Neural cell (in vitro differentiated cells): ENCODE data around the gene RNF34.

Source experiments
- EP300 ChIP-seq: fragments of 450-650 bp; conservative IDR thresholded peaks from 2 replicates; pipeline ENCODE4 v1.6.1; 2014; ENCODE audit warnings: antibody characterized with exemption, mild to moderate bottlenecking, moderate library complexity; ENCODE audit not compliant: poor library complexity, severe bottlenecking
- EZH2 ChIP-seq: fragments of 200-600, 300-800 bp; shearing (Covaris generic), sonication (generic); IDR thresholded peaks from 2 replicates; pipeline ENCODE4 v1.6.1; 2014; ENCODE audit warnings: antibody characterized with exemption, low read length, borderline replicate concordance, mild to moderate bottlenecking; ENCODE audit not compliant: insufficient read depth, poor library complexity, severe bottlenecking
- TF ChIP-seq, protein P1 (sequence below): fragments of 450-650 bp; IDR thresholded peaks from 2 replicates; pipeline ENCODE4 v1.5.1; 2014; ENCODE audit warnings: antibody characterized with exemption, mild to moderate bottlenecking, moderate library complexity; ENCODE audit not compliant: poor library complexity, severe bottlenecking

DNA sequence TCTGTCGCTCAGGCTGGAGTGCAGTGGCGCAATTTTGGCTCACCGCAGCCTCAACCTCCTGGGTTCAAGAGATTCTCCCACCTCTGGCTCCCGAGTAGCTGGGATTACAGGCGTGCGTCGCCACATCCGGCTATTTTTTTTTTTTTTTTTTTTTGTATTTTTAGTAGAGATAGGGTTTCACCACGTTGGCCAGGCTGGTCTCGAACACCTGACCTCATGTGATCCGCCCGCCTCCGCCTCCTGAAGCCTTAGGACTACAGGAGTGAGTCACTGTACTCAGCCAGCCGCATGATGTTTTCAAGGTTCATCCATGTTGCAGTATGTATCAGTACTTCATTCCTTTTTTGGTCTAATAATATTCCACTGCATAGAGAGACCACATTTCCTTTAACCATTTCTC is 2.4 kb upstream of the RNF34 start:
- TF ChIP-seq EP300 (no peak), EZH2 (no peak)
- TF ChIP-seq, protein P1, sequence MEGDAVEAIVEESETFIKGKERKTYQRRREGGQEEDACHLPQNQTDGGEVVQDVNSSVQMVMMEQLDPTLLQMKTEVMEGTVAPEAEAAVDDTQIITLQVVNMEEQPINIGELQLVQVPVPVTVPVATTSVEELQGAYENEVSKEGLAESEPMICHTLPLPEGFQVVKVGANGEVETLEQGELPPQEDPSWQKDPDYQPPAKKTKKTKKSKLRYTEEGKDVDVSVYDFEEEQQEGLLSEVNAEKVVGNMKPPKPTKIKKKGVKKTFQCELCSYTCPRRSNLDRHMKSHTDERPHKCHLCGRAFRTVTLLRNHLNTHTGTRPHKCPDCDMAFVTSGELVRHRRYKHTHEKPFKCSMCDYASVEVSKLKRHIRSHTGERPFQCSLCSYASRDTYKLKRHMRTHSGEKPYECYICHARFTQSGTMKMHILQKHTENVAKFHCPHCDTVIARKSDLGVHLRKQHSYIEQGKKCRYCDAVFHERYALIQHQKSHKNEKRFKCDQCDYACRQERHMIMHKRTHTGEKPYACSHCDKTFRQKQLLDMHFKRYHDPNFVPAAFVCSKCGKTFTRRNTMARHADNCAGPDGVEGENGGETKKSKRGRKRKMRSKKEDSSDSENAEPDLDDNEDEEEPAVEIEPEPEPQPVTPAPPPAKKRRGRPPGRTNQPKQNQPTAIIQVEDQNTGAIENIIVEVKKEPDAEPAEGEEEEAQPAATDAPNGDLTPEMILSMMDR, result no peak
